Epithelial cell of esophagus (primary cell): ENCODE measurements around the gene DNM2.
"Not testable (repeated sequence)": the region's sequence is repeated elsewhere in the genome, so short reads cannot be mapped to it uniquely, and the experiment has no call there.

ENCODE experiments used
- DNase-seq: peaks from one replicate; pipeline ENCODE4 v3.0.0; 2010; ENCODE audit warnings: low read depth
- H3K4me3 ChIP-seq: 2 replicates; pipeline ENCODE4 v1.5.1; 2011; ENCODE audit warnings: mild to moderate bottlenecking, low read length, control low read depth
- CTCF ChIP-seq: IDR thresholded peaks from 2 replicates; pipeline ENCODE4 v1.5.1; 2011; ENCODE audit warnings: low read depth, mild to moderate bottlenecking, low read length, control low read depth, inconsistent platforms; ENCODE audit not compliant: insufficient read depth; ENCODE audit errors: missing control alignments

The DNM2 gene

GRCh38 chr19:10717356-10718204 is at the start of gene DNM2:
DNM2 (plus strand) TSS chr19:10718079; CDS start chr19:10718243, 164 bp downstream.
- TF ChIP-seq CTCF: peak; percentile 88
- peak within 1 kb of the TSS; percentile 89 for H3K4me3 ChIP-seq
- peak; percentile 100 for DNase-seq

- no peak overlapping the region for H3K4me3 ChIP-seq
- peak; percentile 48 for DNase-seq
- TF ChIP-seq CTCF: no peak
Observed at GRCh38 chr19:10669246-10669645, 48.6 kb upstream of the DNM2 start.

- TF ChIP-seq CTCF: no peak
Observed at GRCh38 chr19:10670182-10670581, 47.7 kb upstream of the DNM2 start.

GRCh38 chr19:10670876-10671804 is 46.7 kb upstream of the DNM2 start:
- no peak for TF ChIP-seq CTCF
- no peak overlapping the region for H3K4me3 ChIP-seq
- DNase-seq: no peak

More at GRCh38 chr19:10670182-10670581, 47.7 kb upstream of the DNM2 start:
- DNase-seq: no peak
- H3K4me3 ChIP-seq: no peak overlapping the region

GRCh38 chr19:10671922-10672321 is 46.0 kb upstream of the DNM2 start:
- not testable (repeated sequence) for DNase-seq, H3K4me3 ChIP-seq

- H3K4me3 ChIP-seq, DNase-seq: not testable (repeated sequence)
Observed at GRCh38 chr19:10675214-10675613, 42.7 kb upstream of the DNM2 start.

- no peak for DNase-seq
- TF ChIP-seq CTCF: no peak
- H3K4me3 ChIP-seq: no peak overlapping the region
Observed at GRCh38 chr19:10677751-10678150, 40.1 kb upstream of the DNM2 start.
